ENCODE data around the gene BRAP. TPM values are rescaled to one million over a fixed set of nuclear protein-coding genes. Genes with fewer than 3 reads are reported as not detected.

BRAP gene
- total RNA-seq, 1 experiment from 2014 or later = 25.0 TPM

DNA sequence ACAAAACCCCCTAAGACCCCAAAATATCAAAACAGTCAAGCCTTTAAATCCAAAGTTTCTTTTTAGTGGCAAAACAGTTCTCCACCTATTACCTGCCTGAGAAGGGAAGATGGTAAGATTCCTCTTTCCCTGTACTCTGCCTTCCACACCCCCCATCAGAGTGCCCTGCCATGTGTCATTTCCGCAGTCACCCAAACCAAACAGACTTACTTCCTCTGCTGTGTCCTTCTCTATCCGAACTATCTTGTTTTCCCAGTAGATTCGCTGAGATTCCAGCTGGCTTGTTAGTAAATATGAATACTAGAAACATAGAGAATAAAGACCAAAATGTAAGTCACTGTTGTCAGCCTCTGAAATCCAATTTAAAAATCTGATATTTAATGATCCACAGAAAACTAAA is 30.4 kb downstream of the BRAP start:
- Histone ChIP-seq H3K23ac (ENCODE audit: insufficient read length, low read depth, low read length) (no peak overlapping the region), H3K4ac (ENCODE audit: low read depth, low read length) (no peak overlapping the region), H3K4me2 (ENCODE audit: insufficient read depth, insufficient read length, low read length) (no peak overlapping the region), H3K9ac (ENCODE audit: extremely low read depth, insufficient read length, low read length) (no peak overlapping the region), H3K4me1 (ENCODE audit: insufficient read depth, low read length) (no peaks in the 10 kb centered on the region), H4K8ac (replicated peaks; ENCODE audit: insufficient read length, low read depth, low read length) (no peak overlapping the region), H3K23me2 (ENCODE audit: insufficient read length, low read depth, low read length, poor library complexity, severe bottlenecking) (no peaks in the 10 kb centered on the region), H2BK5ac (ENCODE audit: insufficient read length, low read length) (no peak overlapping the region), H4K91ac (ENCODE audit: insufficient read length, low read depth, low read length) (no peak overlapping the region), H2BK120ac (ENCODE audit: low read depth, low read length, poor library complexity, severe bottlenecking) (no peak overlapping the region), H2BK20ac (ENCODE audit: low read depth, low read length, poor library complexity, severe bottlenecking) (no peak overlapping the region), H2AFZ (ENCODE audit: low read length) (no peak overlapping the region), H3K9me3 (ENCODE audit: control insufficient read depth, low read depth, low read length) (no peaks in the 10 kb centered on the region), H3K18ac (ENCODE audit: insufficient read length, low read depth, low read length) (no peak overlapping the region), H3K14ac (ENCODE audit: insufficient read depth, low read length) (no peak overlapping the region), H4K5ac (ENCODE audit: insufficient read length, low read depth, low read length) (no peak overlapping the region), H3K79me2 (ENCODE audit: insufficient read depth, low read length) (no peaks in the 10 kb centered on the region), H3K27me3 (ENCODE audit: insufficient read depth, low read length) (no peaks in the 10 kb centered on the region), H2BK12ac (ENCODE audit: insufficient read length, low read depth, low read length) (no peak overlapping the region), H3T11ph (ENCODE audit: low read length) (no peak overlapping the region), H3K56ac (ENCODE audit: insufficient read length, low read depth, low read length) (no peak overlapping the region), H2BK15ac (ENCODE audit: low read depth, low read length) (no peak overlapping the region), H3K27ac (ENCODE audit: insufficient read length, low read depth, low read length) (no peak overlapping the region), H4K20me1 (ENCODE audit: control insufficient read depth, insufficient read depth, insufficient read length) (no peaks in the 10 kb centered on the region), H3K79me1 (ENCODE audit: insufficient read depth, low read depth, low read length, poor library complexity, severe bottlenecking) (no peaks in the 10 kb centered on the region), H2AK5ac (ENCODE audit: insufficient read length, low read length) (no peak overlapping the region)
- no peaks in the 10 kb centered on the region for H3K4me1 Mint-ChIP-seq
- TF ChIP-seq, protein P1, sequence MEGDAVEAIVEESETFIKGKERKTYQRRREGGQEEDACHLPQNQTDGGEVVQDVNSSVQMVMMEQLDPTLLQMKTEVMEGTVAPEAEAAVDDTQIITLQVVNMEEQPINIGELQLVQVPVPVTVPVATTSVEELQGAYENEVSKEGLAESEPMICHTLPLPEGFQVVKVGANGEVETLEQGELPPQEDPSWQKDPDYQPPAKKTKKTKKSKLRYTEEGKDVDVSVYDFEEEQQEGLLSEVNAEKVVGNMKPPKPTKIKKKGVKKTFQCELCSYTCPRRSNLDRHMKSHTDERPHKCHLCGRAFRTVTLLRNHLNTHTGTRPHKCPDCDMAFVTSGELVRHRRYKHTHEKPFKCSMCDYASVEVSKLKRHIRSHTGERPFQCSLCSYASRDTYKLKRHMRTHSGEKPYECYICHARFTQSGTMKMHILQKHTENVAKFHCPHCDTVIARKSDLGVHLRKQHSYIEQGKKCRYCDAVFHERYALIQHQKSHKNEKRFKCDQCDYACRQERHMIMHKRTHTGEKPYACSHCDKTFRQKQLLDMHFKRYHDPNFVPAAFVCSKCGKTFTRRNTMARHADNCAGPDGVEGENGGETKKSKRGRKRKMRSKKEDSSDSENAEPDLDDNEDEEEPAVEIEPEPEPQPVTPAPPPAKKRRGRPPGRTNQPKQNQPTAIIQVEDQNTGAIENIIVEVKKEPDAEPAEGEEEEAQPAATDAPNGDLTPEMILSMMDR (conservative IDR thresholded peaks at IDR 0.05) = no peak
- H3K27me3 Mint-ChIP-seq (ENCODE audit: low read depth) = no peaks in the 10 kb centered on the region
- H3K27ac Mint-ChIP-seq = no peak overlapping the region
- DNase-seq = no peak
- no peaks in the 10 kb centered on the region for H3K9me3 Mint-ChIP-seq
- no CpG with 5 or more reads among the region's 3 CpGs for WGBS (ENCODE audit: extremely low coverage, insufficient read length, low lambda C conversion rate)
- peaks cover 19 to 72% (median 49%) of the 10 kb centered on the region in 3 experiments; a peak in 6 of 7 replicates for H3K36me3 Mint-ChIP-seq (ENCODE audit: insufficient read depth in 1 of 3, low read depth in 3 of 3)
- H3K4me3 Mint-ChIP-seq = no peak overlapping the region
